ENCODE results near the gene RAB40C.

DNA sequence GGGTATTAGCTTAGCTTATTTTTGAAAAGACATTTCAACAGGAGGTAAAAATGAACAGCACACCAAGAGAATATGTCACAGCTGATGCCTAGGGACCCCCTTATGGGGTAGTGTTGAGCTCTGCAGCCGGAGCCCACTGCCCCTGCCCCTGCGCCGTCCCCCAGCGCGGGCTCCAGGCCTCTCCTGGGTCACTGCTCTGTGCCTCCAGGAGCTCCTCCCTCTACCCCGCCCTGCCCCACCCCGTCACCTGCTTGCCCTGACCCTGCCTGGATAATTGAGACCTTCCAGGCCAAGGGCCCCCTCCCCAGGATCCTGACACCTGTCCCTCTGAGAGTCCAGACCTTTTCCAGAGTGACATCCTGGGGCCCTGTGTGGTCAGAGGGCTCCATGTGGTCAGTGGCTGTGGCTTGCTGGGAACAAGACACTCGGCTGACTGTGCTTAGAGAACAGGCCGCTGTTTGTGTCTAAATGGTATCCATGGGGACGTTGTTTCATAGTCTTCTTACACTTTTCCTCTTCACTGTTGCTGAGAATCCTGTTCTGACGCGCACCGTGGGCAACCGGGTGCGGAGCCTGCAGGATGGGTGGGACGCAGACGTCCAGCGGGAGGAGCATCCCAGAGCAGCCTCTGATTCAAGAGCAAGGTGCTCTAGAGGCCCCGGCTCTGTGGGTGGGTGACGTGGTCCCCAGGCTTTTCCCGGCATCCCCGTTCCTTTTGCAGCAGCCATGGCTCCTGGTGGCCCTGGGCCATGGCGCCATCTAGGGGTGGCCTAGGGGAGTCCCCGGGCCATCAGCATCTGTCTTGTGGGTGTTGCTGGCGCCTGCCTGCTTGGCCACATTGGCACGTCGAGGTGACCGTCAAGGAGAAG, 20.9 kb downstream of the RAB40C start:
- TF ChIP-seq CTCF (IDR thresholded peaks at IDR 0.05; ENCODE audit: low read length) (peak; percentile 40), EZH2phosphoT487 (IDR thresholded peaks at IDR 0.05; ENCODE audit: low read length) (no peak)

Measured in MM.1S (cell line).